Activated naive CD4-positive, alpha-beta T cell treated with anti-CD3 and anti-CD28 coated beads for 36 hours (primary cell): Measurements from ENCODE around the gene XYLT1. TPM values are rescaled to one million over a fixed set of nuclear protein-coding genes. Genes with fewer than 3 reads are reported as not detected.
A peak's percentile ranks its signal among the peaks of the same experiment; 100 is the strongest.

ENCODE experiments used
- CTCF ChIA-PET: fragments of 350-600 bp; sonication (Branson Sonifier 250); formaldehyde crosslinking; loops from one replicate; lab custom pipeline; 2021; ENCODE audit warnings: antibody characterized with exemption; lab: Charles Lee
- DNase-seq: peaks from one replicate; pipeline ENCODE4 v3.0.0-alpha.2; 2020
- H3K27ac Mint-ChIP-seq: one replicate; pipeline ENCODE4 v1.8.0; 2021; ENCODE audit warnings: mild to moderate bottlenecking, mixed read lengths
- H3K27me3 Mint-ChIP-seq: one replicate; pipeline ENCODE4 v1.8.0; 2021; ENCODE audit warnings: low read depth, mixed read lengths
- H3K36me3 Mint-ChIP-seq: one replicate; pipeline ENCODE4 v1.8.0; 2021; ENCODE audit warnings: low read depth, mixed read lengths
- H3K4me1 Mint-ChIP-seq: one replicate; pipeline ENCODE4 v1.8.0; 2021; ENCODE audit warnings: low read depth, mixed read lengths
- H3K4me3 Mint-ChIP-seq: one replicate; pipeline ENCODE4 v1.8.0; 2021; ENCODE audit warnings: mild to moderate bottlenecking, moderate library complexity, mixed read lengths
- H3K9me3 Mint-ChIP-seq: one replicate; pipeline ENCODE4 v1.8.0; 2021; ENCODE audit warnings: mixed read lengths
- intact Hi-C: fragments of 100-400 bp; cut with micrococcal nuclease; formaldehyde crosslinking; loops from one replicate; pipeline ENCODE4 v1.15.1; 2023
- total RNA-seq, 2 experiments: library from RNA; stranded (reverse); gene quantifications; one replicate each; pipeline ENCODE4 v1.2.3, GENCODE V29; 2021

XYLT1 gene
- total RNA-seq, 2 experiments from 2014 or later = 3.3 to 4.5 TPM

DNA sequence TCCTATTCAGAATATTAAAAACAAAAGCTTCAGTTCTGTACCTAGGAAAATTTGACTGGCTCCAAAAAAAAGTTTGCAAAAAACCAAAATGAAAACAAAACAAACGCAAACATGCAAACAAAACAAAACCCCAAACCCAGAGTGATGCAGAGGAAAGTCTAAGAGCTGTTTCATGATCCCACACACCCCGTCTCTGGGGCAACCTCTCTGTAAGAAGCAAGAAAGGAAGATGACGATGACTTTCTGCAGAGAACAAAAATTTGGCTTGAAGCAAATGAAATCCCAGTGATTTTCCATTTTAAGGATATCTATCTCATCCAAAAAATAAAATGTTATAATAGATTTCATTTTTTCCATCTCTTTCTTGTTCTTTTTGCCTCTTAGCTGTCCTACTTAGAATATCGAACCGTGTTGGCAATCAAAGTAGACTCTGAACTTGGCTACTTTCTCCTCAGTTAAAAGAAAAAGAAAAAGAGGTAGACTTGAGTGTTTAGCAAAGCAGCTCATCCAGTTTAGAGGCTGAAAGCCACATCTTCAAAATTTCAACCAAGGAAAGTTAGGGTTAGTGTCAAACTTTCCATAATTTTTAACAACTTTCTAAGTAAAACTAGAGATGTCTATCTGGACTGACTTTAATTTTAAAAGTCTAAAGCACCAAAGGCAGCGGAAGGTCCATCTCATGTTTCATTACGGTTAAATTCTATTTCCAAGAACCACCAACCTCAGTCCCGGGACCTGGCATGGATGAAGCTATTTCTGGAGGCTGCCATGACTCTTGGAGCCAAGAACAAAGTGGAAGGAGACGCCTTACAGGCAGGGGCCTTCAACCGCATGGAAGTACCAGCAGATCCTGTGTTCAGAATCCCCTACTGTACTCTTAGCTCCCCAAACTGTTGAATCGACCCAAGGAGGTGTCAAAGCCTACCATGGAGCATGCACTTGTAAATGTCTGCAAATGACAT, 180.8 kb downstream of the XYLT1 start:
- Mint-ChIP-seq H3K36me3 (peaks cover 4% of the 10 kb centered on the region), H3K27ac (no peak overlapping the region), H3K4me3 (no peak overlapping the region), H3K9me3 (peaks cover 2% of the 10 kb centered on the region), H3K27me3 (no peaks in the 10 kb centered on the region), H3K4me1 (no peaks in the 10 kb centered on the region)
- no peak for DNase-seq
- CTCF ChIA-PET = no interaction called here
- intact Hi-C loops = no loop called here

DNA sequence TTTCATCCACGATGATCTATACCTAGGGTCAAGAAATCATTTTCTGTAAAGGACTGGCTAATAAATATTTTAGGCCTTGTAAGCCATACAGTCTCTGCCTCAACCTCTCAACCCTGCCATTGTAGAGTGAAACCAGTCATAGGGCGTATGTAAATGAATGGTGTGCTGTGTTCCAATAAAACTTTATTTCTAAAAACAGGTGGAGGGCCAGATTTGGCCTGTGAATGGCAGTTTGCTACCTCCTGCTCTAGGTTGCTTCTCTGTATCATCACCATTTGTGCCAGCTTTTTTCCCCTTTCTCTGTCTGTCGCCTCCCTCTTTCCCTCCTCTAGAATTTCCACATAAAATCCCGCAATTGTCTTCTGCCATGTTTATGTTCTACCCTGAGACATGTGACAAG, 181.7 kb downstream of the XYLT1 start:
- no peak for DNase-seq
- H3K4me3 Mint-ChIP-seq = no peak overlapping the region
- no peaks in the 10 kb centered on the region for H3K4me1 Mint-ChIP-seq
- intact Hi-C loops = no loop called here
- peaks cover 2% of the 10 kb centered on the region for H3K9me3 Mint-ChIP-seq
- CTCF ChIA-PET = interaction anchor here (0.7 to 1.1 kb wide), 2 partner anchors 14 to 27 kb away, joined by 3 read pairs; no protein-coding TSS in a partner anchor
- H3K27ac Mint-ChIP-seq = no peak overlapping the region
- H3K27me3 Mint-ChIP-seq = no peaks in the 10 kb centered on the region
- peaks cover 4% of the 10 kb centered on the region for H3K36me3 Mint-ChIP-seq

- intact Hi-C loops = no loop called here
- Mint-ChIP-seq H3K36me3 (peaks cover 4% of the 10 kb centered on the region), H3K4me1 (no peaks in the 10 kb centered on the region)
Measured at GRCh38 chr16:17287166-17287800, 183.5 kb downstream of the XYLT1 start.

DNA sequence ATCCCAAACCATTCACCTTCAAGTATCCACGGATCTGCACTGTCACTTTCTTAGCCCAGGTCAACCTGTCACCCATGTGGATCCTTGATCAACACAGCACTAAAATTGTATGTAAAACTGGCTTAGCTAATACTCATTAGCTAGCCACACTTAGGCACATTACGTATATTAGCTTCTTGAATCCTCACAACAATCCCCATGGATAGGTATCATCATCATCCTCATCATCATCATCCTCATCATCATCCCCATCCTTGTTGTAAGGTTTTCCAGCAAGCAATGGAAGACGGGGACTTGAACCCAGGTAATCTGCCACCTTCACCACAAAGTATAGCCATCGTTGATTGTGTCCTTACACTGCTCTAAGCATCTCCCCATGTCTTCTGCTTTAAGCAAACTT, 184.3 kb downstream of the XYLT1 start:
- Mint-ChIP-seq H3K27ac (no peak overlapping the region), H3K36me3 (peaks cover 4% of the 10 kb centered on the region), H3K9me3 (no peaks in the 10 kb centered on the region), H3K27me3 (no peaks in the 10 kb centered on the region), H3K4me3 (no peak overlapping the region), H3K4me1 (no peaks in the 10 kb centered on the region)
- intact Hi-C loops = no loop called here
- CTCF ChIA-PET = no interaction called here
- no peak for DNase-seq

More at GRCh38 chr16:17287166-17287800, 183.5 kb downstream of the XYLT1 start:
- Mint-ChIP-seq H3K27ac (no peak overlapping the region), H3K4me3 (no peak overlapping the region), H3K27me3 (no peaks in the 10 kb centered on the region), H3K9me3 (peaks cover under 1% of the 10 kb centered on the region)
- CTCF ChIA-PET = no interaction called here
- DNase-seq = no peak

DNA sequence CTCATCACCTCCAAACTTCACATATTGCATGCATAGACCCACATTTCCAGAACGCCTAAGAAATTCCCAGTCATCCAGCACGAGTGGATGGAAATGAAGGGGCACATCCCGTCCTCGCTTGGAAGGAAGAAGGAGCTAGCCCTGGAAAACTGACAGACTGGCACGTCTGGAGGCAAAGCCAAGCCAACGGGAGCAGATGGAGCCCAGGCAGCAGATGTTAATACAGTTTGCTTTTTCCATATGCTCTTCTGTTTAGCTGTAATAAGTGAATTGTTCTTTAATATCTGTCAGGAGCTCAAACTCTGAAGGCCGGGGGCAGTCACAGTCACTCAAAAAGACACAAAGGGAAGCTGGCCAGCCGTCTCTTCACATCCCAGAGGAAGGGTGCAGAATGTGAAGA, 187.7 kb downstream of the XYLT1 start:
- Mint-ChIP-seq H3K27me3 (no peaks in the 10 kb centered on the region), H3K36me3 (no peaks in the 10 kb centered on the region), H3K4me3 (no peak overlapping the region), H3K4me1 (peaks cover 11% of the 10 kb centered on the region), H3K9me3 (no peaks in the 10 kb centered on the region), H3K27ac (no peak overlapping the region)
- DNase-seq = no peak
- CTCF ChIA-PET = interaction anchor here (0.6 to 0.7 kb wide), 2 partner anchors 10 to 22 kb away, joined by 3 read pairs; no protein-coding TSS in a partner anchor
- intact Hi-C loops = no loop called here

DNA sequence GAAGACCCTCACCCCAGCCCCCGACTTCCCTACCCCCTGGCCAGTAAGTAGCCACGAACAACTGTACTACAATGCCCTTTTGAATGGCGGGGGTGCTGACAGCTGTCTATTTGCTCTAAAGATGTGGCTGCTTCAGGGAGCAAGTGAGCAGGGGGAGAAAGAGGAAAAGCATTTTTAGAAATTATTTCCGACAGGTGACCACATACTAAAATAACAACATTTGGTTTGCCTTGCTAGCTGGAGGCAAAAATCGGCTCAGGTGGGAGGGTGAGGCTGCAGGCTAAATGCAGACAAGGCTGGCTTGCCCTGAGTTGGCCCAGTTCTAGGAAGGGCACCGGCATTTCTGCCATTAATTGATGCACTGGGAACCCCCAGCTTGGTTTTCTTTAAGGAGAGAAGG, 188.5 kb downstream of the XYLT1 start:
- no peak for DNase-seq
- peaks cover 11% of the 10 kb centered on the region for H3K4me1 Mint-ChIP-seq
- no peaks in the 10 kb centered on the region for H3K9me3 Mint-ChIP-seq
- H3K27ac Mint-ChIP-seq = no peak overlapping the region
- intact Hi-C loops = no loop called here
- no peaks in the 10 kb centered on the region for H3K36me3 Mint-ChIP-seq
- H3K27me3 Mint-ChIP-seq = no peaks in the 10 kb centered on the region
- CTCF ChIA-PET = no interaction called here
- no peak overlapping the region for H3K4me3 Mint-ChIP-seq

GRCh38 chr16:17281052-17281451, 189.7 kb downstream of the XYLT1 start:
- Mint-ChIP-seq H3K9me3 (no peaks in the 10 kb centered on the region), H3K4me1 (peaks cover 11% of the 10 kb centered on the region), H3K36me3 (no peaks in the 10 kb centered on the region), H3K4me3 (no peak overlapping the region), H3K27ac (no peak overlapping the region), H3K27me3 (no peaks in the 10 kb centered on the region)
- no peak for DNase-seq
- intact Hi-C loops = no loop called here
- CTCF ChIA-PET = no interaction called here

GRCh38 chr16:17278988-17279387, 191.8 kb downstream of the XYLT1 start:
- H3K4me1 Mint-ChIP-seq = peaks cover 27% of the 10 kb centered on the region
- no peaks in the 10 kb centered on the region for H3K9me3 Mint-ChIP-seq
- CTCF ChIA-PET = interaction anchor here (0.6 to 1.4 kb wide), 5 partner anchors 19 to 189 kb away, joined by 3 to 4 read pairs (median 3); no protein-coding TSS in a partner anchor
- intact Hi-C loops = loop anchor here (2.0 kb wide), 1 partner anchor 190 kb away; no protein-coding TSS in a partner anchor
- no peak for DNase-seq
- no peak overlapping the region for H3K27ac Mint-ChIP-seq
- no peaks in the 10 kb centered on the region for H3K36me3 Mint-ChIP-seq
- no peak overlapping the region for H3K4me3 Mint-ChIP-seq
- H3K27me3 Mint-ChIP-seq = no peaks in the 10 kb centered on the region

- no peak overlapping the region for H3K4me3 Mint-ChIP-seq
- CTCF ChIA-PET = interaction anchor here (0.6 to 1.0 kb wide), 3 partner anchors 48 to 190 kb away, joined by 3 read pairs; no protein-coding TSS in a partner anchor
- intact Hi-C loops = loop anchor here (2.0 kb wide), 1 partner anchor 191 kb away; no protein-coding TSS in a partner anchor
- H3K36me3 Mint-ChIP-seq = no peaks in the 10 kb centered on the region
- H3K27me3 Mint-ChIP-seq = no peaks in the 10 kb centered on the region
- no peak overlapping the region for H3K27ac Mint-ChIP-seq
- peak; percentile 25 for DNase-seq
- H3K4me1 Mint-ChIP-seq = peaks cover 32% of the 10 kb centered on the region
- H3K9me3 Mint-ChIP-seq = no peaks in the 10 kb centered on the region
Measured at GRCh38 chr16:17277981-17278381, 192.8 kb downstream of the XYLT1 start.

- DNase-seq = no peak
- H3K4me3 Mint-ChIP-seq = no peak overlapping the region
- CTCF ChIA-PET = no interaction called here
- H3K27ac Mint-ChIP-seq = no peak overlapping the region
- peaks cover 44% of the 10 kb centered on the region for H3K4me1 Mint-ChIP-seq
- H3K27me3 Mint-ChIP-seq = no peaks in the 10 kb centered on the region
- no peaks in the 10 kb centered on the region for H3K36me3 Mint-ChIP-seq
- intact Hi-C loops = no loop called here
- no peaks in the 10 kb centered on the region for H3K9me3 Mint-ChIP-seq
Measured at GRCh38 chr16:17276610-17277009, 194.2 kb downstream of the XYLT1 start.

DNA sequence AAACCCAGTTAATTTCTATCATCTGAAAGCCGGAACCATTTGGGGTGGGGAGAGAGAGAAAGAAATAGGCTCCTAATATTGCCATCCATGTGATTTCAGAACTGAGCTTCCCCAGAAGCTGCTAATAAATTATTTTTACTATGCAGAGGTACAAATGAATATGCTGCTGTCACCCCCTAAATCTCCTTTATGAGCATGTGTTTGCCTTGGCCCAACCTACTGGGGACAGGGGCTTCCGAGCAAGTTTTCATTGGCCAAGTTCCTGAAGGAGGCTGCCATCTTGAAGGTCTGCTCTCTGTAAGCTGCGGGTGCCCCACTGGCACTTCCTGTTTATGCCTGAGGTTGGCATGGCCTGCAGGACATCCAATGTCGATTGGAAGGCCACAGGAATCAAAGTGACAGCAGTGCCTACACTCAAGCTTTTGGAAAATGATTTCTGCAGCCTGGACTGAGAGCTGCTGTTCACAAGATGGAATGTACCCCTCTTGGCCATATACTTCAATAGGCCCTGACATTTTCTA, 194.7 kb downstream of the XYLT1 start:
- peaks cover 47% of the 10 kb centered on the region for H3K4me1 Mint-ChIP-seq

More for the DNA sequence above, 194.7 kb downstream of the XYLT1 start:
- no peak overlapping the region for H3K4me3 Mint-ChIP-seq
- intact Hi-C loops = no loop called here
- CTCF ChIA-PET = no interaction called here
- H3K36me3 Mint-ChIP-seq = no peaks in the 10 kb centered on the region
- no peaks in the 10 kb centered on the region for H3K9me3 Mint-ChIP-seq
- no peaks in the 10 kb centered on the region for H3K27me3 Mint-ChIP-seq
- H3K27ac Mint-ChIP-seq = no peak overlapping the region
- no peak for DNase-seq
